Right ventricle myocardium superior (tissue), 1 donor: ENCODE data around the gene AGT. TPM values are rescaled to one million over a fixed set of nuclear protein-coding genes. Genes with fewer than 3 reads are reported as not detected.

Experiments
- ATAC-seq: fragments of 200-7000 bp; cut with Tn5 transposase; one replicate; pipeline ENCODE4 v1.9.1; 2020; ENCODE audit warnings: mild to moderate bottlenecking; ENCODE audit not compliant: poor library complexity
- DNase-seq: peaks from one replicate; pipeline ENCODE4 v3.0.0-alpha.2; 2020
- intact Hi-C: fragments of 100-400 bp; cut with DNase I; formaldehyde crosslinking; loops from one replicate; pipeline ENCODE4 v1.11.2; 2022
- total RNA-seq: library from RNA; stranded (reverse); fragmentation: NEBNext Ultra II Directional; extraction: Animal tissue kit (Norgen Biotek cat#: 25700); gene quantifications from one replicate; pipeline ENCODE4 v1.2.1, GENCODE V29; 2021
- donor health status: DM: no; HTN: yes; CAD: no; lungs with severe emphysema.

The AGT gene
- total RNA-seq, 1 donor from 2014 or later: 56.2 TPM

DNA sequence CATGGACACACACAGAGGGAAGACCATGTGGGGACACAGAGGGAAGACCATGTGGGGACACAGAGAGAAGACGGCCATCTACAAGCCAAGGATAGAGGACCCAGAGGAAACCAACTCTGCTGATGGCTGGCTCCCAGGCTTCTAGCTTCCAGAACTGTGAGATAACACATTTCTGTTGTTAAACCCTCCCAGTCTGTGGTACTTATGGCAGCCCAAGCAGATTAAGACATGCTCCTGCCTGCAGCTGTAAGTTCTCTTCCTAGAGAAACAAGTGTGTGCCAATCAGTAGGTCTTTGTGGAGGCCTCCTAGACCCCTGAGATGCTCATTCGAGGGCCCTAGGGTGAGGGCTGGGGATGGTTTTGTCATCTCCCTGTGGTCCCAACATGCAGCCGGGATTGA is 2.7 kb downstream of the AGT start:
- intact Hi-C loops: no loop called here
- ATAC-seq (no peak), DNase-seq (no peak)

DNA sequence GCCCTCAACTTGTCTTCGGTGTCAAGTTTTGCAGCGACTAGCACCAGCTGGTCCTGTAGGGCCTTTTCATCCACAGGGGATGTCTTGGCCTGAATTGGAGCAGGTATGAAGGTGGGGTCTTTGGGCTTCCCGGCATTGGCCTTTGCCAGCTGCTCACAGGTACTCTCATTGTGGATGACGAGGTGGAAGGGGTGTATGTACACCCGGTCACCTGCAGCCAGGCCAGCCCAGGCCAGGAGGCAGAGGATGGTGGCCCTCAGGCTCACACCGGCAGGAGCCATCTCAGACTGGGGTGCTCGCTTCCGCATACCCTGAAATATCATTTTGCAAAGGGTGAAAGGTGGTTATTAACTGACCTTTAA is 3.4 kb downstream of the AGT start:
- intact Hi-C loops: no loop called here
- DNase-seq: no peak

DNA sequence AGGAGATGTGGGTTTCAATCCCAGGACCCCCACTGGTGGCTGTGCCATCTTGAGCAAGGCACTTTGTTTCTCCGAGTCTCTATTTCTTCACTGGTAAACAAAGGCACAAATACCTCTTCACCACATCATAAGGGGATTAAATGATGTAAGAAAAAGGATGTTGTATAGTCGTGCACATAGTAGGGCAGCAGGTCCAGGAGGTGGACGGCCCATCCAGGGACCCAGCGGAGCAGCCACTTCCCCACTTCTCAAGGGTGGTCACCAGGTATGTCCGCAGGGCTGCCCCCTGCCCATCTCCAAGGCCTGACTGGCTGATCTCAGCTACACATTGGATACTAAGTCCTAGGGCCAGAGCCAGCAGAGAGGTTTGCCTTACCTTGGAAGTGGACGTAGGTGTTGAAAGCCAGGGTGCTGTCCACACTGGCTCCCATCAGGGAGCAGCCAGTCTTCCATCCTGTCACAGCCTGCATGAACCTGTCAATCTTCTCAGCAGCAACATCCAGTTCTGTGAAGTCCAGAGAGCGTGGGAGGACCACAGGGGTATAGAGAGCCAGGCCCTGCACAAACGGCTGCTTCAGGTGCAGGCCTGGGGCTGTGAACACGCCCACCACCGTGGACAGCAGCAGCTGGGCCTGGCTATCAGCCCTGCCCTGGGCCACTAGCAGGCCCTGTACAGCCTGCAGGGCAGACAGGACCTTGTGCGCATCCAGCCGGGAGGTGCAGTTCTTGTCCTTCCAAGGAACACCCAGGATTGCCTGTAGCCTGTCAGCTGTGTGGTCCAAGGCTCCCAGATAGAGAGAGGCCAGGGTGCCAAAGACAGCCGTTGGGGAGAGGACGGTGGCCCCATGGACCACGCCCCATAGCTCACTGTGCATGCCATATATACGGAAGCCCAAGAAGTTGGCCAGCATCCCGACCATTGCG is 4.0 kb downstream of the AGT start:
- intact Hi-C loops: no loop called here
- ATAC-seq: no peak
- no peak for DNase-seq

More for the DNA sequence above, 3.4 kb downstream of the AGT start:
- ATAC-seq: no peak

DNA sequence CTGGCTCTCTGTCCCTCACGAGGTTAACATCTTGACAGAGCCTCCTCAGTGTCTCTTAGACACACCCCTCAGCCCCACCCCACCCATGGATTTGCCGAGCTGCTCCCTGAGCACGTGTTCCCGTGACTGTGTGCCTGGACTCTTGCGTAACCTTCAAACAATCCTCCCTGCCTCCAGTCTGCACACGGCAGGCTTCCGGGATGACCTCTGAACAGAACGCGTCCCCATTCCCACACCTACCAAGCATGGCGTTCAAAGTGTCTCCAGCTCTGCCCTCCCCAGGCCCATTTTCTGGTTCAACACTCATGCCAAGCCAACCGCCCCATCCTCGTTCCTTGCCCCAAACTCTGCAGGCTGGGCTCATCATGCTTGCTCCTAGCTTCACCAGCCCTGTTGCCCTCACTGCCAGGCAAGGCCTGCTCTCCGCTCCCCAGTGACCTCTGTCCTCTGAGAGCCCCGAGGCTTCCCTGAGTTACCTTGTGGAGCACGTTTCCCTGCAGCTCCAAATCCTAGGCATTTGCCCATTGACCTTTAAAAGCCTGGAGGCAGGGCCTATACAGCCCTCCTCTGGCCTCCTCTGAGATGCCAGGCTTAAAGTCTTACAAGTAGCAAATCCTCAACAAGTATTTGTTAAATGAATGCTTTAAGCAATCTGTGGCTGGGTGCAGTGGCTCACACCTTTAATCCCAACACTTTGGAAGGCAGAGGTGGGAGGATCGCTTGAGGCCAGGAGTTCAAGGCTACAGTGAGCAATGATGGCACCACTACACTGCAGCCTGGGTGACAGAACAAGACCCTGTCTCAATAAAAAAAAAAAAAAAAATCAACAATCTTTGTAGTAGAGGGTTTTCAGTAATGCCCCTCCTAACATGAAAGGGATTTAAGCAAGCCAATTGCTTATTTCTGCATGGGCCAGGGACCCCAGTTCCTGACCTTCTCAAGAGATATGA is 5.0 kb downstream of the AGT start:
- intact Hi-C loops: no loop called here
- ATAC-seq (peak; percentile 58), DNase-seq (no peak)

DNA sequence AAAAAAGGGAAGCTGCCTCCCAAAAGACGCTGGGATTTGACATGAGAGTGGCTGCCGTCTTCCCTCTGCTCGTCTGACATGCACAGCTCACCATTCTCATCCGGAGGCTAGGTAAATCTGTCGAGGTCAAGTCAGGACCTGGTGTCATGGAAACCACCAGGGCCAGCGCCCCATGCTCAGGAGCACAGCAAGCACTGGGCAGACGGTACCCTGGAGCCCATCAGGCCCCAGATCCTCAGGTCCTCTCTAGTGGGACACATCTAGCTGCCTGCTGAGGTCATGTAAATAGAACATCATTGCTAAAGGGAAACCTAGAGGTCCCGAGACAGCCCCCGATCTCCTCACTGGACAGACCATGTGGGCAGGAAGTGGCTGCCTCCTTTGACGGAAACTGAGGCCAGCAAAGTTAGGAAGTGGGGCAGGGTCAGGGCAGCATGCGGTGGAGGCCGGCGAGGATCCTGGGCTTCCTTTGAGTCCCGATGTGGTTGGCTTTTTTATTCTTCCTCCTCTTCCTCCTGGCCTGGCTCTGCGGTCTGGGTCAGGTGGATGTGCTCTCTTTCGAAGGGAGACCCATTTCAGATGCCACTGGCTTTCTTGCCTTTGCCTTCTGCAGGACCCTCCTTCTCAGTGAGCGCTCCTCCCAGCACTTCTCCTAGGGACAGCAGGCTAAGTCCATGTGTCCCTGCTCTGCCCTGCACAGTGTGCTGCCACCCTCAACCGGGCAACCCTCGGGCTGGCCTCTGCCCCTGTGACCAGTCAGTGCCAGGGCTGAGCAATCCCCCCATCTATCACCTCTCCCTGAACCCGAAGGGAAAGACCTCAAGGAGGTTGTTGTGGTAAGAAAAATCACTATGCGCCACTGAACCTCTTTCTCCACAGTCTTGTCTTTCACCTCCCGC is 5.9 kb downstream of the AGT start:
- DNase-seq: no peak
- intact Hi-C loops: no loop called here
- ATAC-seq: no peak

DNA sequence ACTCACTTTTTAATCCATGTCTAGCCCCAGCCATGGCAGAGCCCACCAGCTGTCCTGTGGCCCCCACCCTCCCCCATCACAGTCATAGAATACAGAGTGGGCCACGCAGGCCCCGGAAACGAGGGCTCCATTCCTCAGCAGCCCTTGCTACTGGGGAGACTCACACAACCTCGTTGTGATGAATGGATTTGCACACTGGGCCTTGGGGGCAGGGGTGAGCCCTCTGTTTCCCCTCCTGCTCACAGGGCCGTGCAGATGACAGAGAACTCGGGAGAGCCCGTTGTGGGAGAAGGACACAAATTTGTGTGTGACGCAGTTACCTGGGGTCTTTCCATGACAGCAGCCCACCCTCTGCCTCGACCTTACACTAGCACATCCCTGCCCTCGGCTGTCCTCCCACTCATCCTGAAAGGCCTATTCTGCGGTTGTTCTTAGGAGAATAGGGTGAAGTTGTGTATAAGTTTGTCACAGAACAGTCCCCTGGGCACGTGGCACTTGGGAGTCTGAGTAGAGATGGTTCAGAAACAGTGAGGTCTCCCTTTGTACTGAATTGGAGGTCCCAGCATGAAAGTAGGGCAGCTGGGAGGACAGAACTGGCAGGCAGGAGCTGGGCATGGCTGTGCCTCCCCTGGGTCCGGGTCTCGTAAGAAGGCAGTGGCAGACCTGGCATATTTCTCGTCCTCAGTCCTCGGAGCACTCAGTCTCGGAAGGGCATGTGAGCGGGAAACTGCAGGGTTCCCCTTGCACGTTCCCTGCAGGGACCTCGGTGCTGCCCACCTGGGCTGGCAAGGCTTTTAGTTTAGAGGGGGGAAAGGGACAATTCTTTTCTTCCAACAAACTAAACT is 6.8 kb downstream of the AGT start:
- intact Hi-C loops: no loop called here
- no peak for DNase-seq
- no peak for ATAC-seq

DNA sequence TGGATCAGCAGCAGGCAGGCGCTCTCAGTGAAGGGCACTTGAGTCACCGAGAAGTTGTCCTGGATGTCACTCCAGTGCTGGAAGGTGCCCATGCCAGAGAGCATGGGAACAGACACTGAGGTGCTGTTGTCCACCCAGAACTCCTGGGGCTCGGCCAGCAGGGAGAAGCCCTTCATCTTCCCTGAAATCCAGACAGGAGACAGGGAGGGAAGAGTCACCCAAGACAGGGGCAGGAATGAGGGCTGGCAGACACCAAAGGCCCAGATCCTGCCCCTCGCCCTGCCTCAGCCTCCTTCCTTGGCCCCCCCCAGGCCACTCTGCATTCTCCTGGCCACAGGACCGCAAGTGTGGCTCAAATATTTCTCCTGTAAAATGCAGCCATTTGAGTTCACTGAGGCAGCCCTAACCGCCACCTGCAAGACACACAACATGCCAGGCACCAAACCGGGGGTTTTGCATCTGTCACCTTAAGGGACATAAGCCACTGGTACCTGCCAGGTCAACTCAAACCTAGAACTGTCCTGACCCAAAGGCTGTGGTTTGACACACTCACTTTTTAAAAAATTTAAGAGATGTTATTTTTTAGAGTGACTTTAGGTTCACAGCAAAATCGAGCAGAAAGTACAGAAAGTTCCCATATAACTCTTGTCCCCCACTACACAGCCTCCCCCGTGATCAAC is 7.8 kb downstream of the AGT start:
- intact Hi-C loops: no loop called here
- DNase-seq (no peak), ATAC-seq (no peak)

DNA sequence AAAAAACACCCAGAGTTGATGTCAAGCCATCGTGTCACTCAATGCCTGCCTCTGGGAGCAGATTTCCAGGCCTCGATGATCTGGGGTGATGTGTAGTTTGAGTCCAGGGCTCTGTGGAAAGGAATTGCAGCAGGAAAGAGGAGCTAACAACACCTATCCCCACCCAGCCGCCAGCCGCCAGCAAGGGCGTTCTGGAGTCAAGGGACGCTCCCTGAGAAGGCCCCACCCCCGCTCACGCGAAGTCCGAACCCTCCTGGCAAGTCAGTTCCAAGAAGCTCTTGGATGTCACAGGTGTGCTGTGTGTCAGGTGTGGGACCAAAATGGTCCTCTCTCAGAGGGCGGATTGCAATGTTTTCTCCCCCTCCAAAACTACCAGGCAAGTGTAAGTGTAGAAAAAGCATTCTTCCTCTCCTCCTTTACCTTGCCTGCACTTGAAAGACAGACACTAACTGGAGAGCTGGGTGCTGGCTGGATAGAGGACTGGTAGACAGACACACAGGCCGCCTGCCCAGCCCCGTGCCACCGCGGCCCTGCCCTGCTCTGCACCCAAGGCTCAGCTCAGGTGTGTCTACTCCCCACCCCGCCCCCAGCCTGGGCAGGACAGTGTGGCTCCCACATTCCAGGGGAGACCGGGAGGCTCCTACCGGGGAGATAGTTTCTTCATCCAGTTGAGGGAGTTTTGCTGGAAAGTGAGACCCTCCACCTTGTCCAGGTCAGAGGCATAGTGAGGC is 8.5 kb downstream of the AGT start:
- intact Hi-C loops: no loop called here
- no peak for ATAC-seq
- no peak for DNase-seq

DNA sequence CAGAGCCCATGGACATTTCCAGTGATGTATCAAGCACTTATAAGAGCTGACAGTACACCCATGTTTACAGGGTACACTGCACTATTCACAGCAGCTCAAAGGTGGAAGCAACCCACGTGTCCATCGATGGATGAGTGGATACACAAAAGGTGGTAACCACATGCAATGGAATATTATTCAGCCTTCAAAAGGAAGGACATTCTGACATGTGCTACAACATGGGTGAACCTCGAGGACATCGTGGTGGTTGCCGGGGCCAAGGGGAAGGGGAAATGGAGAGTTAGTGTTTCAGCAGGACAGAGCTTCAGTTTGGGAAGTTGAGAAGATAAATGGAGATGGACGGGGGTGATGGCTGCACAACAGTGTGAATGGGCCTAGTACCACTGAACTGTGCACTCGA is 9.1 kb downstream of the AGT start:
- ATAC-seq (no peak), DNase-seq (no peak)
- intact Hi-C loops: no loop called here

DNA sequence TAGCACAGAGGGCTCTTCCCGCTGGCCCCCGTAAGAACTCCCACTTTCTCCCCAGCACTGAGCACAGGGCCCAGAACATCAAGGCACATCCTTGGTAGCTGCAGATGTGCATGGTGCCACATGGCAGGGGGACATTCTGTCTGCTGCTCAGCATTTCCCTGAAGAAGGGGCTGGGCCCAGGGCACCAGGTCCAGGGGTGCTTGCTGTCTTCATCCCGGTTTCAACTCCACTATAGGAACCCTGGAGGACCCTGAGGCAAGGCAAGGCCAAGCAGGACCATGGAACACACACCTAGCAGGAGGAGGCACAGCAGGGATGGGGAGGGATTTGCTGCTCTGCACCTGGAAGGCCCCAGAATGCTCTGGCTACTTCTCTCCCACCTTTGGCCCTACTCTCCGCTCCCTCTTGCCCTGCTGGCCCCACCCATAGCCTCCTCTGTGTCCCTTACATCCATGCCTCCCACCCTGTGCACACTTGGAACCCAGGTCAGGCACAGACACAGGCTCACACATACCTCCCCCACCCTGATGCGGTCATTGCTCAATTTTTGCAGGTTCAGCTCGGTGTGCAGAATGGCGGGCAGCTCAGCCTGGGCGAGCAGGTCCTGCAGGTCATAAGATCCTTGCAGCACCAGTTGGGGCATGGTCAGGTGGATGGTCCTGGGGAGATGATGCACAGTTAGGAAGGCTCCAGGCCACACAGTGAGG is 10.1 kb downstream of the AGT start:
- DNase-seq (no peak), ATAC-seq (no peak)
- intact Hi-C loops: no loop called here

DNA sequence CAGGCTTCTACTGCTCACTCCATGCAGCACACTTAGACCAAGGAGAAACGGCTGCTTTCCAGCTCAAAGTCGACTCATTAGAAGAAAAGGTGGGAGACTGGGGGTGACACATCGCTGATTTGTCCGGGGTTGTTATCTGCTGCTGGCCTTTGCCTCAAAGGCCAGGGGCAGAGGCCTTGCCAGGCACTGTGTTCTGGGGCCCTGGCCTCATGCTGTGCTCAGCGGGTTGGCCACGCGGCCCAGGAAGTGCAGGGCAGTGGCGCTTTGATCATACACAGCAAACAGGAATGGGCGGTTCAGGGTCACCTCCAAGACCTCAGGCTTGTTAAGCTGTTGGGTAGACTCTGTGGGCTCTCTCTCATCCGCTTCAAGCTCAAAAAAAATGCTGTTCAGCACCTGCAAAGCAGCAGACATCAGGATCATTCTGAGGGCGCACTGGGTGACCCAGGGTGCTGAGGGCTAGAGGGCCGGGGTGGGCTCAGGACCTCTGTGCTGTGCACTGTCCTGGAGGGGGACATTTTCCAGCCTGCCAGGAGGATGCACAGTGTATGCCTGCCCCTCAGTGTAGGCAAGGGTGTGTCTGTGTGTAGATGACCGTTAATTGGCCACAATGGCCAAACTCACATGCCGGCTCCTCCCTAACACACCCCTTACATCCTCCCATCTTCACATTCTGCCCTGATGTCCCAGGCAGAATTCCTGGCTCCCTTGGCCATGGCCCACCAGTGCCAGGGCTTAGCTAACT is 10.8 kb downstream of the AGT start:
- intact Hi-C loops: no loop called here
- ATAC-seq: no peak

DNA sequence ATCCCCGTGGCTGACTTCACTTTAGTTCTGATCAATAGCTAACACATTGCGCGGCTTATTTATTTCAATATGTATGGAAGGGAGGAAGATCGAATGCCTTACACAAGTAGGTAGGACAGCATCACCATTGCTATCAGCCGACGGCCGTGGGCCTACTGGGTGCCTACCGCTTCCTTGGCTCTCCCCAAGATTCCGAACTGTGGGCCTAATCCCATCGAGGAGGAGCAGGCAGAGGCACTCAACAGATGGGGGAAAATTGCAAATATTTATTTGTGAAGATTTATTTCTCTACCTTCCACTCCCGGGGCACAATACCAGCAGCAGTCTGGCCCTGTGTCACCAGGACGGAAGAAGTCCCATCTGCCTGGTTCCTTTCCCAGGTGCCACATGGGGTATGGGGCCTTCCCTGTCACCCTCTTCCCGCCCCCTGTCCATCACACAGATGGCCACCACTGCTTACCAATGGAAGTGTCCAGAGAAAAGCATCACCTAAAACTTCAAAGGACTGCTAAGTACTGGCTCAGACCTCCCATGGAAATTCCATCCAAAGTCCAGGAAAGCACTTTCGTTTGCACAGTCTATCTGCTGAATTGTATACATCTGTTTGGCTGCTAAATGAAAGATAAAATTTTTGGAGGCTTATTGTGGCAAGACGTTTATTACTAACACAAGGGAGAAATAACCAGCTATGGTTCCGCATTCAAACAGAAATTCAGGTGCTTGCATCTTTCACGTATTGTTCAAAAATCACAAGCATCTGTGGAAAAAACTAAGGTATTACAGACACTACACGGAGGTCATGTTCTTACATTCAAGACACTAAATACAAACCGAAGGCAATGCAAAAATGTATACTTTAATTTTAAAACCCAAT is 11.8 kb downstream of the AGT start:
- intact Hi-C loops: no loop called here
- ATAC-seq: no peak
- DNase-seq: no peak

More for the DNA sequence above, 10.8 kb downstream of the AGT start:
- no peak for DNase-seq

DNA sequence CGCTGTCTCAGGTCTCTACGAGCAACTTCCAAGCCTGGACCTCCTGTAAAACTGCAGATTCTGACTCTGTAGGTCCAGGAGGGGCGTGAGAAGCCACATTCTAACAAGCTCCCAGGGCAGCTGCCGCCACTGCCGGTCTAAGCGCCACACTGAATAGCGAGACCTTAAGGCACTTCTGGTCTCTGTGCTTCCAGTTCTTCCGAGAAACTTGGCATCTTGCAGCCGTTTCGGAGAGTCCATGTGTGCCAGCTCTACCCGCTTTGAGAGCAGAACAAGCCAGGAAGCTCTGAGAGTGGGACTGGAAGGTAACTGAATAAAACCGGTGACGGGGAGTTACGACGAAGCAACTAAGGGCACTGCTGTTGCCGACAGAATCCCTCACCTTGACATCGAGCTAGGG is 12.5 kb downstream of the AGT start:
- no peak for DNase-seq
- intact Hi-C loops: no loop called here
- no peak for ATAC-seq

DNA sequence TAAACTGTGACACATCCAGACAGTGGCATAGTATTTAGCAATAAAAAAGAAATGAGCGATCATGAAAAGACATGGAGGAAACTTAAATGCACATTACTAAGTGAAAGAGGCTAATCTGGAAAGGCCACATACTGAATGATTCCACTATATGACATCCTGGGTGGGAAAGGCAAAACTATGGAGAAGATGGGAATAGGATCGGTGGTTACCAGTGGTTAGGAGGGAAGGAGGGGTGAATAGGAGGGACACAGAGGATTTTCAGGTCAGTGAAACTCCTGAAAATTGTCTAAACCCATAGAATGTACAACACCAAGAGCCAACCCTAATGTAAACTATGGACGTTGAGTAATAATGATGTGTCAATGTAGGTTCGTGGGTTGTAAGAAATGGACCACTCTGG is 13.8 kb downstream of the AGT start:
- intact Hi-C loops: no loop called here

DNA sequence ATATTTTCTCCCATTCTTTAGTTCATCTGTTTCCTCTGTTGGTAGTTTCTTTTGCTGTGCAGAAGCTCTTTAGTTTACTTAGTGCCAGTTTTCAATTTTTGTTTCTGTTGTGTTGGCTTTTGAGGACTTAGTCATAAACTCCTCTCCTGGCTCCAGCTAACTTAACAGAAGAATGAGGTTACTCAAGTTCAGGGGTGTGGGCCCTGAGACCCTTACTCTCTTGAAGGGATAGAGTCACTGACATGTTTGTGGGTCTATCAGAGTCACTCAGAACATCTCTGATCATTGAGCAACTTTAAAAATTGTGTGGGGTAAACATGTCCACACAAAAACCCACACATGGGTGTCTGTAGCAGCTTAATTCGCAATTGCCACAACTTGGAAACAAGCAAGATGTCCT is 14.2 kb downstream of the AGT start:
- intact Hi-C loops: no loop called here
- DNase-seq (no peak), ATAC-seq (no peak)

More for the DNA sequence above, 13.8 kb downstream of the AGT start:
- no peak for ATAC-seq
- no peak for DNase-seq
